Heart left ventricle (tissue), 16 donors: ENCODE data around the gene OTULINL. TPM values are rescaled to one million over a fixed set of nuclear protein-coding genes. Genes with fewer than 3 reads are reported as not detected.

Experiments used
- ATAC-seq, 4 donors: fragments of 200-7000 bp; cut with Tn5 transposase; one replicate each; pipeline ENCODE4 v1.9.1; 2020 to 2022; ENCODE audit warnings: moderate library complexity in 4 of 4, mild to moderate bottlenecking in 3 of 4, moderate number of reproducible peaks in 1 of 4
- DNase-seq, 5 donors: peaks; one replicate each; pipeline ENCODE4 v3.0.0-alpha.2; 2020
- H3K27ac ChIP-seq, 12 donors: fragments of 200-600 bp; sonication (generic) in 4 of 12; one replicate each; pipeline versions ENCODE4 v1.5.0 to v1.8.0; 2016 to 2022; ENCODE audit warnings: mild to moderate bottlenecking in 2 of 12
- H3K27me3 ChIP-seq, 9 donors: fragments of 200-600 bp; sonication (generic) in 2 of 9; one replicate each; pipeline versions ENCODE4 v1.5.1 to v1.8.0; 2016 to 2022; ENCODE audit warnings: mild to moderate bottlenecking in 3 of 9
- H3K36me3 ChIP-seq, 9 donors: fragments of 200-600 bp; sonication (generic) in 2 of 9; one replicate each; pipeline versions ENCODE4 v1.5.0 to v1.8.0; 2018 to 2022; ENCODE audit warnings: mild to moderate bottlenecking in 2 of 9
- H3K4me1 ChIP-seq, 12 donors: fragments of 200-600 bp; sonication (generic) in 4 of 12; one replicate each; pipeline versions ENCODE4 v1.5.0 to v1.8.0; 2016 to 2022; ENCODE audit warnings: mild to moderate bottlenecking in 3 of 12
- H3K4me3 ChIP-seq, 12 donors: fragments of 200-600 bp; sonication (generic) in 4 of 12; one replicate each; pipeline versions ENCODE4 v1.5.0 to v1.8.0; 2017 to 2022; ENCODE audit warnings: mild to moderate bottlenecking in 9 of 12, moderate library complexity in 4 of 12
- H3K9me3 ChIP-seq, 12 donors: fragments of 200-600 bp; sonication (generic) in 4 of 12; one replicate each; pipeline versions ENCODE4 v1.5.0 to v1.8.0; 2016 to 2022; ENCODE audit warnings: mild to moderate bottlenecking in 1 of 12
- CTCF ChIP-seq, 12 donors: fragments of 200-600 bp; sonication (generic) in 4 of 12; IDR thresholded peaks; one replicate each; pipeline versions ENCODE4 v1.5.0 to v1.8.0; 2018 to 2022; ENCODE audit warnings: antibody characterized with exemption in 12 of 12, mild to moderate bottlenecking in 5 of 12
- POLR2A ChIP-seq, 2 donors: fragments of 450-650 bp; IDR thresholded peaks; one replicate each; pipeline ENCODE4 v1.6.1; 2017; ENCODE audit warnings: antibody characterized with exemption in 2 of 2, mild to moderate bottlenecking in 2 of 2, moderate library complexity in 2 of 2
- WGBS, 4 donors: extraction: QIAGEN DNeasy Blood & Tissue Kit in 2 of 4; methylation state at CpG; one replicate each; pipeline versions ENCODE4 v1.1.5 to v1.1.7; 2013 to 2018; 5-methylcytosine and 5-hydroxymethylcytosine counted together
- intact Hi-C, 10 donors: fragments of 100-400 bp; cut with DNase I; formaldehyde crosslinking; loops; one replicate each; pipeline versions ENCODE4 v1.11.1 to v1.14.2; 2022
- polyA plus RNA-seq, 2 donors: library from polyadenylated mRNA; stranded (reverse); fragments of 200-250 nt; gene quantifications; one replicate each; pipeline ENCODE4 v1.2.3, GENCODE V29; 2013
- total RNA-seq, 9 donors: library from RNA; depleted of rRNA in 2 of 9; stranded (reverse); fragments of >200 nt in 2 of 9; fragmentation: NEBNext Ultra II Directional in 3 of 9; extraction: Animal tissue kit (Norgen Biotek cat#: 25700) in 3 of 9; gene quantifications; one replicate each; pipeline versions ENCODE4 v1.1.0 to v1.2.4, GENCODE V29; 2016 to 2023
- donor health status: ischemic (EF 13 %, LVEDD 7.1; RV severe dilation, severe dysfunction).
- donor health status: healthy with polysubstance abuse.
- donor health status: DM: no; HTN: yes; CAD: no.
- donor health status: DM: no; HTN: no; CAD: no.
- donor health status: ischemic (EF 25% LVEDD 6.9; RV normal size, moderate dysfunction).
- donor health status: ischemic (EF 25% LVEDD 5.7; RV mildly dilated, moderate dysfunction).
- donor health status: healthy.
- donor health status: DM: yes; HTN: yes; CAD: no.
- donor health status: ischemic (EF 35%, LVEDD 5.7; RV mildly dilated, moderate dysfunction).
- donor health status: nonischemic (EF 11% LVEDD 7.7; RV severe dilation, severe dysfunction).
- donor health status: DM: yes; HTN: yes; CAD: no.
- donor health status: PGD.
- donor health status: ischemic (EF 29% LVEDD 5.4; RV normal size, mild dysfunction).
- donor health status: nonischemic (EF 23%, LVEDD 6.1; RV moderate dilation, normal function).

The OTULINL gene
- total and polyA plus RNA-seq, 11 donors = 0.65 to 13.6 (median 1.5) TPM

GRCh38 chr5:14577971-14578370 lies 3.6 kb upstream of the OTULINL start:
- 88 to 93% (median 90%) methylated on average over 4 of the region's 4 CpGs for WGBS, 4 donors
- TF ChIP-seq CTCF (IDR thresholded peaks at IDR 0.05) = no peak
- no peak for TF ChIP-seq POLR2A (IDR thresholded peaks at IDR 0.05)
- no peak for ATAC-seq

GRCh38 chr5:14579246-14579645 lies 2.3 kb upstream of the OTULINL start:
- ATAC-seq (no peak), DNase-seq (no peak)
- no peak for TF ChIP-seq POLR2A (IDR thresholded peaks at IDR 0.05)
- TF ChIP-seq CTCF (IDR thresholded peaks at IDR 0.05) = no peak
- Histone ChIP-seq H3K9me3 (no peaks in the 10 kb centered on the region), H3K27ac (no peak overlapping the region), H3K36me3 (no peaks in the 10 kb centered on the region), H3K27me3 (peaks cover 0 to 44% (median 3%) of the 10 kb centered on the region in 9 donors), H3K4me3 (no peak overlapping the region), H3K4me1 (peaks cover 0 to 57% (median 14%) of the 10 kb centered on the region in 12 donors)
- intact Hi-C loops = no loop called here
- WGBS, 4 donors = 91 to 94% (median 92%) methylated on average over 7 of the region's 7 CpGs

More at GRCh38 chr5:14577971-14578370, 3.6 kb upstream of the OTULINL start:
- H3K27me3 ChIP-seq = peaks cover 0 to 44% (median 3%) of the 10 kb centered on the region in 9 donors
- intact Hi-C loops = no loop called here
- no peaks in the 10 kb centered on the region for H3K36me3 ChIP-seq
- no peaks in the 10 kb centered on the region for H3K9me3 ChIP-seq
- H3K4me1 ChIP-seq = peaks cover 0 to 57% (median 14%) of the 10 kb centered on the region in 12 donors
- DNase-seq = no peak
- H3K27ac ChIP-seq = no peak overlapping the region
- H3K4me3 ChIP-seq = no peak overlapping the region

DNA sequence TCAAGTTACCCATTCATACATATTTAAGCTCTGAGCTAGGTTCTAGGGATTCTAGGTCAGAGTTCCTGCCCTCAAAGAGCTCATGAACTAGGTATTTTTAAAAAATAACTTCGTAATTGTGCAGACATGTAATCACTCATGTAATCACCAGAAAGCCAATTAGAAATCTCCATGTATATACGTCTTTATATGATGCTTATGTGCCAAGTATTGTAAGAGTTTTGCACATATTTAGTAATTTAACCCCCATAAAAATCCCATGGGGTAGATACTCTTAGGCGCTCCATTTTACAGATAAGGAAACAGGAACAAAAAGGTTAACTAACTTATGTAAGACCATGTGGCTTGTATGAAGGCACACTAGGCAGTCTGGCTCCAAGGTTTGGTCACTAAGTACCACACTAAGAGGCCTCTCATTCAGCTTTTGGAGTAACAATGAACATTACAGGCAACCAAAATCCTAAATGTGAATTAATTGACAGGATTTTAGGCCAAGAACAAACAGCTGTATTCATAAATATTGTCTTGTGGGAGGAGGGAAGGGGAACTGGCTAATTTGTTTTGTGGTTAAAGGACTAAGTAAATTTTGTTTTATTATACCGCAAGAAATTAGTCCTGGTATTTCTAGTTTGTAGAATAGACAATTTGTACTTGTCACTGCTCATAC lies 1.7 kb upstream of the OTULINL start:
- intact Hi-C loops = loop anchor here in 2 of 10 donors (5.0 to 10.0 kb wide), 2 partner anchors 48 to 65 kb away; no protein-coding TSS in a partner anchor
- no peaks in the 10 kb centered on the region for H3K9me3 ChIP-seq
- no peaks in the 10 kb centered on the region for H3K36me3 ChIP-seq
- DNase-seq (no peak), ATAC-seq (no peak)
- peaks cover 0 to 44% (median 3%) of the 10 kb centered on the region in 9 donors for H3K27me3 ChIP-seq
- 86 to 92% (median 90%) methylated on average over 4 of the region's 4 CpGs for WGBS, 4 donors
- H3K27ac ChIP-seq = no peak overlapping the region
- H3K4me1 ChIP-seq = peaks cover 0 to 57% (median 13%) of the 10 kb centered on the region in 12 donors
- no peak overlapping the region for H3K4me3 ChIP-seq
- TF ChIP-seq CTCF (IDR thresholded peaks at IDR 0.05) (no peak), POLR2A (IDR thresholded peaks at IDR 0.05) (no peak)

DNA sequence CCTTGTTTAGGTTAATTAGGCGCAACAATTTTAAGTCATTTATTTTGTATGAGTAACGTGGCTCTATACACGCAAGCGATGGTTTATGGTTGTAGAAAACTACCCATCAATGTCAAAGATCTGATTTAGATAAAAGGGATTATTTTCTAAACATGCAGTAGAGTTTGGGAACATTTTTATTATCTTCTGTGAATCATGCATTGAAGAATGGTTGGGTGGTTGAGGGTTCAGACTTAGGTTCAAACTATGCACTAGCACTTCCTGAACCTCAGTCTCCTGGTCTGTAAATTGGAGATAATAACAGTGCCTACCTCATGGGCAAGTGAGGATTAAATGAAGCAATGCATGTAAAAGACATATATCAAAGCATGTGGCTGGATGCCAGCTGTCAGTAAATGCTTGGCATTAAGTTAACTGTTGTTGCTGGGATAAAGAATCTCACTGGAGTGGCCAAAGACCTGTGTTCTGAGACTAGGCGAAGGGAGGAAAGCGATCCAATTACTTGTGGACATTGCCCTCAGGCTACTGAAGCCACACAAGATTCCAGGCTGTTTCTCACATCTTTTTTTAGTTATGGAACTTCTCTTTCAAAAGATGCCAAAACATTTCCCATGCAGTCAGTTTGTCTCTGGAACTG lies 1.1 kb upstream of the OTULINL start:
- intact Hi-C loops = loop anchor here in 2 of 10 donors (5.0 to 10.0 kb wide), 2 partner anchors 48 to 66 kb away; no protein-coding TSS in a partner anchor
- WGBS, 4 donors = 92 to 97% (median 95%) methylated on average over 6 of the region's 6 CpGs
- Histone ChIP-seq H3K9me3 (no peaks in the 10 kb centered on the region), H3K36me3 (no peaks in the 10 kb centered on the region), H3K4me1 (peaks cover 0 to 50% (median 13%) of the 10 kb centered on the region in 12 donors), H3K27me3 (peaks cover 0 to 44% (median 3%) of the 10 kb centered on the region in 9 donors), H3K27ac (no peak overlapping the region), H3K4me3 (peak overlapping the region in 1 of 12 donors; percentile 72)
- no peak for DNase-seq
- TF ChIP-seq POLR2A (IDR thresholded peaks at IDR 0.05) = no peak
- no peak for TF ChIP-seq CTCF (IDR thresholded peaks at IDR 0.05)
- no peak for ATAC-seq
